ENCODE data around the gene HMCES. TPM values are rescaled to one million over a fixed set of nuclear protein-coding genes. Genes with fewer than 3 reads are reported as not detected.

HMCES gene
- total and polyA plus RNA-seq, 2 of the 13 experiments (the other 11 are each of a cell fraction or from before 2014, with no cell fraction given), result 16.1 to 37.5 TPM

- TF ChIP-seq, protein P1, sequence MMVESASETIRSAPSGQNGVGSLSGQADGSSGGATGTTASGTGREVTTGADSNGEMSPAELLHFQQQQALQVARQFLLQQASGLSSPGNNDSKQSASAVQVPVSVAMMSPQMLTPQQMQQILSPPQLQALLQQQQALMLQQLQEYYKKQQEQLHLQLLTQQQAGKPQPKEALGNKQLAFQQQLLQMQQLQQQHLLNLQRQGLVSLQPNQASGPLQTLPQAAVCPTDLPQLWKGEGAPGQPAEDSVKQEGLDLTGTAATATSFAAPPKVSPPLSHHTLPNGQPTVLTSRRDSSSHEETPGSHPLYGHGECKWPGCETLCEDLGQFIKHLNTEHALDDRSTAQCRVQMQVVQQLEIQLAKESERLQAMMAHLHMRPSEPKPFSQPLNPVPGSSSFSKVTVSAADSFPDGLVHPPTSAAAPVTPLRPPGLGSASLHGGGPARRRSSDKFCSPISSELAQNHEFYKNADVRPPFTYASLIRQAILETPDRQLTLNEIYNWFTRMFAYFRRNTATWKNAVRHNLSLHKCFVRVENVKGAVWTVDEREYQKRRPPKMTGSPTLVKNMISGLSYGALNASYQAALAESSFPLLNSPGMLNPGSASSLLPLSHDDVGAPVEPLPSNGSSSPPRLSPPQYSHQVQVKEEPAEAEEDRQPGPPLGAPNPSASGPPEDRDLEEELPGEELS (CRISPR knock-in tag; IDR thresholded peaks at IDR 0.05), result peak; percentile 33; the same call in 1 of the 2 replicates
- TF ChIP-seq SMYD3 (CRISPR knock-in tag; IDR thresholded peaks at IDR 0.05) (no peak), MED8 (CRISPR knock-in tag; IDR thresholded peaks at IDR 0.05; ENCODE audit: insufficient replicate concordance) (no peak), BRD4 (CRISPR knock-in tag; IDR thresholded peaks at IDR 0.05) (0 out of 2 replicates have a peak, but pooled peaks have one; percentile 45), NCOR1 (IDR thresholded peaks at IDR 0.05; ENCODE audit: borderline replicate concordance, low read length) (no peak; the same call in 1 of the 2 replicates), ZNF782 (CRISPR knock-in tag; IDR thresholded peaks at IDR 0.05; ENCODE audit: borderline replicate concordance) (no peak), AFF4 (CRISPR knock-in tag; IDR thresholded peaks at IDR 0.05) (no peak), REL (CRISPR knock-in tag; conservative IDR thresholded peaks at IDR 0.05) (no peak), TOE1 (CRISPR knock-in tag; IDR thresholded peaks at IDR 0.05) (no peak), RELA (CRISPR knock-in tag; IDR thresholded peaks at IDR 0.05) (no peak), FOXO4 (CRISPR knock-in tag; conservative IDR thresholded peaks at IDR 0.05) (0 out of 2 replicates have a peak, but pooled peaks have one; percentile 31), SOX5 (CRISPR knock-in tag; IDR thresholded peaks at IDR 0.05; ENCODE audit: borderline replicate concordance) (peak; percentile 24; the same call in 1 of the 2 replicates), KAT8 (CRISPR knock-in tag; IDR thresholded peaks at IDR 0.05) (peak; percentile 92), PRMT3 (CRISPR knock-in tag; IDR thresholded peaks at IDR 0.05; ENCODE audit: borderline replicate concordance, low read depth) (peak; percentile 70), ZNF709 (CRISPR knock-in tag; IDR thresholded peaks at IDR 0.05) (peak; percentile 35; the same call in 1 of the 2 replicates)
- TF ChIP-seq, protein P2, sequence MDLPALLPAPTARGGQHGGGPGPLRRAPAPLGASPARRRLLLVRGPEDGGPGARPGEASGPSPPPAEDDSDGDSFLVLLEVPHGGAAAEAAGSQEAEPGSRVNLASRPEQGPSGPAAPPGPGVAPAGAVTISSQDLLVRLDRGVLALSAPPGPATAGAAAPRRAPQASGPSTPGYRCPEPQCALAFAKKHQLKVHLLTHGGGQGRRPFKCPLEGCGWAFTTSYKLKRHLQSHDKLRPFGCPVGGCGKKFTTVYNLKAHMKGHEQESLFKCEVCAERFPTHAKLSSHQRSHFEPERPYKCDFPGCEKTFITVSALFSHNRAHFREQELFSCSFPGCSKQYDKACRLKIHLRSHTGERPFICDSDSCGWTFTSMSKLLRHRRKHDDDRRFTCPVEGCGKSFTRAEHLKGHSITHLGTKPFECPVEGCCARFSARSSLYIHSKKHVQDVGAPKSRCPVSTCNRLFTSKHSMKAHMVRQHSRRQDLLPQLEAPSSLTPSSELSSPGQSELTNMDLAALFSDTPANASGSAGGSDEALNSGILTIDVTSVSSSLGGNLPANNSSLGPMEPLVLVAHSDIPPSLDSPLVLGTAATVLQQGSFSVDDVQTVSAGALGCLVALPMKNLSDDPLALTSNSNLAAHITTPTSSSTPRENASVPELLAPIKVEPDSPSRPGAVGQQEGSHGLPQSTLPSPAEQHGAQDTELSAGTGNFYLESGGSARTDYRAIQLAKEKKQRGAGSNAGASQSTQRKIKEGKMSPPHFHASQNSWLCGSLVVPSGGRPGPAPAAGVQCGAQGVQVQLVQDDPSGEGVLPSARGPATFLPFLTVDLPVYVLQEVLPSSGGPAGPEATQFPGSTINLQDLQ (CRISPR knock-in tag; IDR thresholded peaks at IDR 0.05), result no peak
- TF ChIP-seq, protein P3, sequence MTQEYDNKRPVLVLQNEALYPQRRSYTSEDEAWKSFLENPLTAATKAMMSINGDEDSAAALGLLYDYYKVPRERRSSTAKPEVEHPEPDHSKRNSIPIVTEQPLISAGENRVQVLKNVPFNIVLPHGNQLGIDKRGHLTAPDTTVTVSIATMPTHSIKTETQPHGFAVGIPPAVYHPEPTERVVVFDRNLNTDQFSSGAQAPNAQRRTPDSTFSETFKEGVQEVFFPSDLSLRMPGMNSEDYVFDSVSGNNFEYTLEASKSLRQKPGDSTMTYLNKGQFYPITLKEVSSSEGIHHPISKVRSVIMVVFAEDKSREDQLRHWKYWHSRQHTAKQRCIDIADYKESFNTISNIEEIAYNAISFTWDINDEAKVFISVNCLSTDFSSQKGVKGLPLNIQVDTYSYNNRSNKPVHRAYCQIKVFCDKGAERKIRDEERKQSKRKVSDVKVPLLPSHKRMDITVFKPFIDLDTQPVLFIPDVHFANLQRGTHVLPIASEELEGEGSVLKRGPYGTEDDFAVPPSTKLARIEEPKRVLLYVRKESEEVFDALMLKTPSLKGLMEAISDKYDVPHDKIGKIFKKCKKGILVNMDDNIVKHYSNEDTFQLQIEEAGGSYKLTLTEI (CRISPR knock-in tag; conservative IDR thresholded peaks at IDR 0.05), result no peak
These were observed 37.8 kb downstream of the HMCES start (continued) for GRCh38 chr3:129316248-129317013.
